Islet precursor cell (in vitro differentiated cells): Measurements from ENCODE around the gene PCK2.

Experiments used
- DNase-seq: peaks from one replicate; pipeline ENCODE4 v3.0.0-alpha.2; 2018

Gene PCK2

GRCh38 chr14:24062216-24062980 is 31.7 kb upstream of the PCK2 start:
- DNase-seq = no peak

GRCh38 chr14:24063263-24063836 is 30.8 kb upstream of the PCK2 start:
- DNase-seq = no peak

GRCh38 chr14:24064091-24064795 is 29.9 kb upstream of the PCK2 start:
- DNase-seq = no peak

- DNase-seq = no peak
Observed at GRCh38 chr14:24064856-24065255, 29.3 kb upstream of the PCK2 start.

GRCh38 chr14:24065408-24065807 is 28.7 kb upstream of the PCK2 start:
- DNase-seq = no peak

- no peak for DNase-seq
Observed at GRCh38 chr14:24066496-24067132, 27.5 kb upstream of the PCK2 start.

GRCh38 chr14:24067133-24068082 is 26.7 kb upstream of the PCK2 start:
- no peak for DNase-seq

- DNase-seq = no peak
Observed at GRCh38 chr14:24068711-24069410, 25.2 kb upstream of the PCK2 start.

GRCh38 chr14:24069411-24069735 is 24.7 kb upstream of the PCK2 start:
- no peak for DNase-seq

- no peak for DNase-seq
Observed at GRCh38 chr14:24070285-24071143, 23.6 kb upstream of the PCK2 start.

GRCh38 chr14:24071144-24071697 is 22.9 kb upstream of the PCK2 start, which contains the start of gene CPNE6:
Gene CPNE6 (plus strand): TSS chr14:24071562. CDS start chr14:24072937, 1,375 bp downstream.
- DNase-seq = no peak

GRCh38 chr14:24071836-24072430 is 22.2 kb upstream of the PCK2 start:
- no peak for DNase-seq

GRCh38 chr14:24072436-24072835 is 21.7 kb upstream of the PCK2 start:
- no peak for DNase-seq

GRCh38 chr14:24072881-24073877 is 20.9 kb upstream of the PCK2 start:
- no peak for DNase-seq

GRCh38 chr14:24074625-24075484 is 19.3 kb upstream of the PCK2 start:
- no peak for DNase-seq

GRCh38 chr14:24075485-24076301 is 18.4 kb upstream of the PCK2 start:
- no peak for DNase-seq

GRCh38 chr14:24076302-24076601 is 17.9 kb upstream of the PCK2 start:
- no peak for DNase-seq
